Kidney (tissue), 14 donors: ENCODE data around the gene VPS35. TPM values are rescaled to one million over a fixed set of nuclear protein-coding genes. Genes with fewer than 3 reads are reported as not detected.
A peak's percentile ranks its signal among the peaks of the same experiment; 100 is the strongest.

ENCODE experiments used
- DNase-seq, 5 donors: peaks; one replicate each; pipeline ENCODE4 v3.0.0-alpha.2; 2013 to 2020
- FAIRE-seq: peaks from 2 replicates; lab custom pipeline; 2012; peaks lifted over from hg19 to GRCh38; lab: Jason Lieb, UNC
- H3K27ac ChIP-seq, 2 donors: one replicate each; pipeline ENCODE4 v1.7.0; 2013; ENCODE audit warnings: low read depth in 2 of 2, low read length in 2 of 2, inconsistent platforms in 1 of 2
- H3K27me3 ChIP-seq: one replicate; pipeline ENCODE4 v1.7.1; 2013; ENCODE audit warnings: low read length, inconsistent platforms; ENCODE audit not compliant: control insufficient read depth, insufficient read depth
- H3K36me3 ChIP-seq, 3 donors: one replicate each; pipeline versions ENCODE4 v1.7.0 to v1.7.1; 2013; ENCODE audit warnings: low read length in 3 of 3, control low read depth in 1 of 3, inconsistent platforms in 1 of 3; ENCODE audit not compliant: insufficient read depth in 3 of 3, control insufficient read depth in 2 of 3
- H3K4me1 ChIP-seq, 3 donors: one replicate each; pipeline versions ENCODE4 v1.7.0 to v1.7.1; 2013; ENCODE audit warnings: low read length in 3 of 3, inconsistent platforms in 1 of 3, low read depth in 1 of 3; ENCODE audit not compliant: control insufficient read depth in 2 of 3, insufficient read depth in 2 of 3
- H3K4me3 ChIP-seq, 3 donors: one replicate each; pipeline versions ENCODE4 v1.7.0 to v1.8.1; 2013; ENCODE audit warnings: low read length in 3 of 3, control low read depth in 1 of 3, inconsistent platforms in 1 of 3
- H3K9ac ChIP-seq, 3 donors: one replicate each; pipeline versions ENCODE4 v1.7.0 to v1.7.1; 2013; ENCODE audit warnings: low read length in 3 of 3, control low read depth in 1 of 3, inconsistent platforms in 1 of 3
- H3K9me3 ChIP-seq, 3 donors: one replicate each; pipeline versions ENCODE4 v1.7.0 to v1.7.1; 2013; ENCODE audit warnings: low read length in 3 of 3, control low read depth in 1 of 3, inconsistent platforms in 1 of 3; ENCODE audit not compliant: control insufficient read depth in 2 of 3, insufficient read depth in 1 of 3
- CTCF ChIP-seq: IDR thresholded peaks from 3 replicates; pipeline ENCODE4 v1.5.1; 2012; ENCODE audit warnings: mild to moderate bottlenecking, moderate library complexity, borderline replicate concordance; ENCODE audit not compliant: insufficient read depth; ENCODE audit errors: extremely low read depth
- intact Hi-C: fragments of 100-400 bp; cut with DNase I; formaldehyde crosslinking; loops from one replicate; pipeline ENCODE4 v1.11.1; 2022
- polyA plus RNA-seq: library from polyadenylated mRNA; stranded (reverse); fragments of 350-450 nt; fragmentation: Illumina TruSeq; extraction: RNeasy Lipid Tissue Mini Kit (QIAGEN cat#74804); gene quantifications from one replicate; pipeline ENCODE4 v1.2.3, GENCODE V29; 2014; ENCODE audit warnings: low read depth, low replicate concordance; ENCODE audit not compliant: insufficient read depth
- total RNA-seq: library from RNA; stranded (reverse); fragmentation: NEBNext Ultra II Directional; extraction: Animal tissue kit (Norgen Biotek cat#: 25700); gene quantifications from one replicate; pipeline ENCODE4 v1.2.1, GENCODE V29; 2021
- donor health status: control.
- donor health status: control.
- donor health status: control.
- donor health status: control.
- donor health status: control.
- donor health status: DM: yes; HTN: yes; CAD: no.
- donor health status: Normal renal cell carcinoma (clear cell type).

The VPS35 gene
- total and polyA plus RNA-seq, 2 donors from 2014 or later = 31.8 to 96.7 TPM

GRCh38 chr16:46691726-46692125 is 2.7 kb upstream of the VPS35 start:
- Histone ChIP-seq H3K9me3 (no peaks in the 10 kb centered on the region), H3K27ac (no peak overlapping the region), H3K4me1 (peaks cover 5 to 14% (median 9%) of the 10 kb centered on the region in 3 donors), H3K9ac (no peak overlapping the region), H3K27me3 (no peaks in the 10 kb centered on the region), H3K4me3 (no peak overlapping the region), H3K36me3 (no peaks in the 10 kb centered on the region)
- DNase-seq = no peak
- TF ChIP-seq CTCF = no peak
- no peak for FAIRE-seq
- intact Hi-C loops = no loop called here

- Histone ChIP-seq H3K9me3 (no peaks in the 10 kb centered on the region), H3K4me1 (peaks cover 5 to 14% (median 9%) of the 10 kb centered on the region in 3 donors), H3K27ac (no peak overlapping the region), H3K9ac (peak overlapping the region; percentile 26 to 58 (median 53)), H3K36me3 (no peaks in the 10 kb centered on the region), H3K27me3 (no peaks in the 10 kb centered on the region), H3K4me3 (peak overlapping the region; percentile 79 to 100 (median 92))
- no peak for TF ChIP-seq CTCF
- intact Hi-C loops = no loop called here
- FAIRE-seq (no peak), DNase-seq (peak in 4 of 5 donors; percentile 11 to 75 (median 46))
Measured at GRCh38 chr16:46690281-46691178, 1.6 kb upstream of the VPS35 start.

GRCh38 chr16:46689365-46690280 is 645 bp upstream of the VPS35 start, which contains the start of gene ORC6:
TSS of gene ORC6 (plus strand) at chr16:46689659. CDS start at chr16:46689706, 47 bp downstream.
- H3K36me3 ChIP-seq = no peaks in the 10 kb centered on the region
- H3K9ac ChIP-seq = peak within 1 kb of the TSS; percentile 56 to 100 (median 79)
- FAIRE-seq = peak; percentile 21
- peak; percentile 97 to 99 (median 98) for DNase-seq
- H3K27ac ChIP-seq = peak within 1 kb of the TSS; percentile 97 to 98
- H3K4me3 ChIP-seq = peak within 1 kb of the TSS; percentile 79 to 100 (median 92)
- H3K4me1 ChIP-seq = peaks cover 5 to 14% (median 9%) of the 10 kb centered on the region in 3 donors
- no peaks in the 10 kb centered on the region for H3K9me3 ChIP-seq
- peak; percentile 22 for TF ChIP-seq CTCF
- intact Hi-C loops = no loop called here
- no peaks in the 10 kb centered on the region for H3K27me3 ChIP-seq
